GM21717 (cell line): ENCODE results near the gene NME7.

Experiments used
- ATAC-seq: cut with Tn5 transposase; IDR thresholded peaks from one replicate; pipeline ENCODE4 v1.9.1; 2021; ENCODE audit warnings: mild to moderate bottlenecking, moderate library complexity; ENCODE audit not compliant: unreplicated experiment

NME7 gene

GRCh38 chr1:169163059-169163458 is 204.5 kb downstream of the NME7 start:
- no peak for ATAC-seq

GRCh38 chr1:169161496-169162194 is 206.0 kb downstream of the NME7 start:
- peak; percentile 82 for ATAC-seq

- ATAC-seq, result no peak
Observed at GRCh38 chr1:169160845-169161495, 206.6 kb downstream of the NME7 start.

GRCh38 chr1:169156580-169156979 is 211.0 kb downstream of the NME7 start:
- ATAC-seq, result no peak

- no peak for ATAC-seq
Observed at GRCh38 chr1:169155675-169156074, 211.9 kb downstream of the NME7 start.

- no peak for ATAC-seq
Observed at GRCh38 chr1:169151338-169151837, 216.2 kb downstream of the NME7 start.

- ATAC-seq, result no peak
Observed at GRCh38 chr1:169150641-169151337, 216.8 kb downstream of the NME7 start.

GRCh38 chr1:169149555-169150286 is 217.9 kb downstream of the NME7 start:
- no peak for ATAC-seq

GRCh38 chr1:169148472-169149252 is 218.9 kb downstream of the NME7 start:
- ATAC-seq, result no peak

- no peak for ATAC-seq
Observed at GRCh38 chr1:169146576-169147214, 220.9 kb downstream of the NME7 start.

- no peak for ATAC-seq
Observed at GRCh38 chr1:169144941-169145626, 222.5 kb downstream of the NME7 start.

- ATAC-seq, result no peak
Observed at GRCh38 chr1:169143984-169144383, 223.6 kb downstream of the NME7 start.

- ATAC-seq, result no peak
Observed at GRCh38 chr1:169143346-169143745, 224.3 kb downstream of the NME7 start.

GRCh38 chr1:169142129-169142528 is 225.5 kb downstream of the NME7 start:
- no peak for ATAC-seq

GRCh38 chr1:169141356-169141755 is 226.2 kb downstream of the NME7 start:
- no peak for ATAC-seq

GRCh38 chr1:169138866-169139670 is 228.5 kb downstream of the NME7 start:
- ATAC-seq, result peak; percentile 93

- no peak for ATAC-seq
Observed at GRCh38 chr1:169137357-169137756, 230.2 kb downstream of the NME7 start.

GRCh38 chr1:169133801-169134502 is 233.6 kb downstream of the NME7 start:
- ATAC-seq, result no peak
